Endodermal cell (in vitro differentiated cells): ENCODE results near the gene GCH1. TPM values are rescaled to one million over a fixed set of nuclear protein-coding genes. Genes with fewer than 3 reads are reported as not detected.
"Not testable (repeated sequence)": the region's sequence is repeated elsewhere in the genome, so short reads cannot be mapped to it uniquely, and the experiment has no call there.

Source experiments
- DNase-seq: peaks from one replicate; pipeline ENCODE4 v3.0.0-alpha.2; 2017
- H3K27ac ChIP-seq: 2 replicates; pipeline ENCODE4 v1.5.1; 2013; ENCODE audit warnings: mild to moderate bottlenecking, low read depth, low read length, moderate library complexity
- H3K27me3 ChIP-seq: 2 replicates; pipeline ENCODE4 v1.6.1; 2013; ENCODE audit warnings: mild to moderate bottlenecking, low read length, moderate library complexity; ENCODE audit not compliant: insufficient read depth, control insufficient read depth, poor library complexity, severe bottlenecking
- H3K36me3 ChIP-seq: 2 replicates; pipeline ENCODE4 v1.7.0; 2013; ENCODE audit warnings: mild to moderate bottlenecking, low read length, moderate library complexity; ENCODE audit not compliant: control insufficient read depth, insufficient read depth
- H3K4me1 ChIP-seq: one replicate; pipeline ENCODE4 v1.7.0; 2013; ENCODE audit warnings: low read length; ENCODE audit not compliant: control insufficient read depth, insufficient read depth
- H3K4me3 ChIP-seq: 2 replicates; pipeline ENCODE4 v1.5.1; 2013; ENCODE audit warnings: mild to moderate bottlenecking, low read length, moderate library complexity
- H3K9ac ChIP-seq: 2 replicates; pipeline ENCODE4 v1.6.1; 2013; ENCODE audit warnings: mild to moderate bottlenecking, low read length, moderate library complexity; ENCODE audit not compliant: poor library complexity, severe bottlenecking; ENCODE audit errors: extremely low read depth
- H3K9me3 ChIP-seq: 2 replicates; pipeline ENCODE4 v1.6.1; 2013; ENCODE audit warnings: mild to moderate bottlenecking, low read length, moderate library complexity; ENCODE audit not compliant: control insufficient read depth
- H3K27ac Mint-ChIP-seq: 2 replicates; pipeline ENCODE4 v1.8.0; 2020; ENCODE audit warnings: mixed read lengths
- H3K27me3 Mint-ChIP-seq: 2 replicates; pipeline ENCODE4 v1.8.0; 2021; ENCODE audit warnings: mild to moderate bottlenecking, mixed read lengths; ENCODE audit not compliant: insufficient read depth
- H3K36me3 Mint-ChIP-seq: 2 replicates; pipeline ENCODE4 v1.8.0; 2020; ENCODE audit warnings: low read depth, mixed read lengths
- H3K4me1 Mint-ChIP-seq: 2 replicates; pipeline ENCODE4 v1.8.0; 2020; ENCODE audit warnings: mixed read lengths
- H3K4me3 Mint-ChIP-seq: 2 replicates; pipeline ENCODE4 v1.8.0; 2020; ENCODE audit warnings: mild to moderate bottlenecking, moderate library complexity, mixed read lengths
- H3K9me3 Mint-ChIP-seq: 2 replicates; pipeline ENCODE4 v1.8.0; 2020; ENCODE audit warnings: mild to moderate bottlenecking, mixed read lengths
- WGBS, 2 experiments: methylation state at CpG; one replicate each; pipeline versions ENCODE4 v1.1.5 to v1.1.7; 2013; ENCODE audit warnings: missing lambda C conversion rate in 2 of 2, mixed read lengths in 1 of 2; ENCODE audit not compliant: insufficient coverage in 1 of 2, insufficient read length in 1 of 2; 5-methylcytosine and 5-hydroxymethylcytosine counted together
- total RNA-seq, 2 donors: library from RNA; stranded (reverse); fragmentation: NEBNext Ultra II Directional in 1 of 2; extraction: Animal tissue kit (Norgen Biotek cat#: 25700) in 1 of 2; gene quantifications; 2 replicates in 1 of 2; 3 replicates in 1 of 2; pipeline ENCODE4 v1.2.1, GENCODE V29; 2021
- TF ChIP-seq, protein P1 (sequence below): fragments of 200-600 bp; sonication (generic); conservative IDR thresholded peaks from 2 replicates; pipeline ENCODE4 v1.5.0; 2021; ENCODE audit warnings: antibody characterized with exemption, mild to moderate bottlenecking

GCH1 gene
- total RNA-seq, 2 donors from 2014 or later = 18.3 to 18.7 TPM

DNA sequence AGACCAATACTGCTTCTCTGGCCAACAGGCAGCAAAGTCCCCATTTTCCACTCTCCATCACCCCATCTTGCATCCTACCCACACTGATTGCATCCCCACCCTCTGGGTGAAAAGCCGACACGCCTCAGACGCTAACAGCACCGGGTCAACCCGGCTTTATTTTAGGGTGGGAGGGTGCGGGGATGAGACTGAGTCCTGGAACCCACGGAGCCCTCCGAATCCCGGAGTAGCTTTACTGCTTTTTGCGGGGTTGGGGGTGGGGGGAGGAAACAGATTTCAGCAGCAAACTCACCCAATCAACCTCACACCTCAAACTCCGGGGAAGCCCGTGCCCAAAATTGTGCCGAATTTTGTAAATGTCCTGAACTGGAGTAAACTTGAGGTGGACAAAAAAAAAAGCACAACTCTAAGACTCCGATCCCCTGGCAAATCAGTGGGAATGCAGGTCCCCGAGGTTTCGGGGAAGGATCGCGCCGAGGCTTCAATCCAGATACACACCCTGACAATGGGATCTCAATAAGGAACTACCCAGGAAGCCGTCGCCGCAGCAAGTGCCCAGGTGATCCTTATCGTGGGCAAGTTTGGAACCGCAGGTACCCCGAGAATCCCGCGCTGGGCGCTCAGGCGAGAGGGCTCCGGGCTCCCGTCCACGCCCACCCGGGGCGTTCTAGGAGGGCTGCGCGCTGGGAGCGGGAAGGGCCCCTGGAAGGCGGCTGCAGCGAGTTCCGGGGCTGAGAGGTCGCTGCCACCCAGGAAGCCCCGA, 1.1 kb downstream of the GCH1 start:
- TF ChIP-seq, protein P1, sequence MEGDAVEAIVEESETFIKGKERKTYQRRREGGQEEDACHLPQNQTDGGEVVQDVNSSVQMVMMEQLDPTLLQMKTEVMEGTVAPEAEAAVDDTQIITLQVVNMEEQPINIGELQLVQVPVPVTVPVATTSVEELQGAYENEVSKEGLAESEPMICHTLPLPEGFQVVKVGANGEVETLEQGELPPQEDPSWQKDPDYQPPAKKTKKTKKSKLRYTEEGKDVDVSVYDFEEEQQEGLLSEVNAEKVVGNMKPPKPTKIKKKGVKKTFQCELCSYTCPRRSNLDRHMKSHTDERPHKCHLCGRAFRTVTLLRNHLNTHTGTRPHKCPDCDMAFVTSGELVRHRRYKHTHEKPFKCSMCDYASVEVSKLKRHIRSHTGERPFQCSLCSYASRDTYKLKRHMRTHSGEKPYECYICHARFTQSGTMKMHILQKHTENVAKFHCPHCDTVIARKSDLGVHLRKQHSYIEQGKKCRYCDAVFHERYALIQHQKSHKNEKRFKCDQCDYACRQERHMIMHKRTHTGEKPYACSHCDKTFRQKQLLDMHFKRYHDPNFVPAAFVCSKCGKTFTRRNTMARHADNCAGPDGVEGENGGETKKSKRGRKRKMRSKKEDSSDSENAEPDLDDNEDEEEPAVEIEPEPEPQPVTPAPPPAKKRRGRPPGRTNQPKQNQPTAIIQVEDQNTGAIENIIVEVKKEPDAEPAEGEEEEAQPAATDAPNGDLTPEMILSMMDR = no peak
- peak overlapping the region; percentile 67 for H3K9ac ChIP-seq
- H3K9me3 Mint-ChIP-seq = no peaks in the 10 kb centered on the region
- H3K36me3 Mint-ChIP-seq = no peaks in the 10 kb centered on the region
- DNase-seq = no peak
- H3K36me3 ChIP-seq = no peaks in the 10 kb centered on the region
- peak overlapping the region; percentile 95 for H3K4me3 ChIP-seq
- H3K4me3 Mint-ChIP-seq = peak overlapping the region; percentile 72
- H3K9me3 ChIP-seq = no peaks in the 10 kb centered on the region
- 3% methylated on average over 14 to 37 of the region's 42 CpGs for WGBS, 2 experiments
- H3K4me1 ChIP-seq = no peaks in the 10 kb centered on the region
- no peak overlapping the region for H3K27ac Mint-ChIP-seq
- H3K27ac ChIP-seq = no peak overlapping the region
- H3K27me3 ChIP-seq = peaks cover 30% of the 10 kb centered on the region
- H3K27me3 Mint-ChIP-seq = peaks cover 38% of the 10 kb centered on the region
- H3K4me1 Mint-ChIP-seq = peaks cover 9% of the 10 kb centered on the region

DNA sequence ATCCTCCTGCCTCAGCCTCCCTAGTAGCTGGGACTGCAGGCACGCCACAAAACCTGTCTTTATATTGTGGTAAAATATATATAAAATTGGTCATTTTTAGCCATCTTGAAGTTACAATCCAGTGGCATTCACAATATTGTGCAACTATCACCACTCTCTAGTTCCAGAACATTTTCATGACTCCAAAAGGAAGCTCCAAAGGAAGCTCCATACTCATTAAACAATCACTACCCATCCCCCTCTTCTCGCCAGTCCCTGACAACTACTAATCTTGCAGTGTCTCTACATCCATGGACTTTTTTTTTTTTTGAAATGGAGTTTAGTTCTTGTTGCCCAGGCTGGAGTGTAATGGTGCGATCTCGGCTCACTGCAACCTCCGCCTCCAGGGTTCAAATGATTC, 3.1 kb downstream of the GCH1 start:
- 96% methylated on average over 3 of the region's 5 CpGs; no CpG with 5 or more reads in 1 of the 2 experiments for WGBS, 2 experiments
- H3K27ac ChIP-seq = no peak overlapping the region
- TF ChIP-seq, protein P1 = no peak
- H3K27ac Mint-ChIP-seq = no peak overlapping the region
- H3K9me3 Mint-ChIP-seq = no peaks in the 10 kb centered on the region
- H3K9ac ChIP-seq = no peak overlapping the region
- peaks cover 9% of the 10 kb centered on the region for H3K4me1 Mint-ChIP-seq
- H3K36me3 ChIP-seq = no peaks in the 10 kb centered on the region
- H3K4me3 ChIP-seq = no peak overlapping the region
- H3K27me3 ChIP-seq = peaks cover 19% of the 10 kb centered on the region
- DNase-seq = no peak
- H3K4me3 Mint-ChIP-seq = no peak overlapping the region
- H3K27me3 Mint-ChIP-seq = peaks cover 23% of the 10 kb centered on the region
- H3K4me1 ChIP-seq = no peaks in the 10 kb centered on the region
- H3K36me3 Mint-ChIP-seq = no peaks in the 10 kb centered on the region
- H3K9me3 ChIP-seq = no peaks in the 10 kb centered on the region

DNA sequence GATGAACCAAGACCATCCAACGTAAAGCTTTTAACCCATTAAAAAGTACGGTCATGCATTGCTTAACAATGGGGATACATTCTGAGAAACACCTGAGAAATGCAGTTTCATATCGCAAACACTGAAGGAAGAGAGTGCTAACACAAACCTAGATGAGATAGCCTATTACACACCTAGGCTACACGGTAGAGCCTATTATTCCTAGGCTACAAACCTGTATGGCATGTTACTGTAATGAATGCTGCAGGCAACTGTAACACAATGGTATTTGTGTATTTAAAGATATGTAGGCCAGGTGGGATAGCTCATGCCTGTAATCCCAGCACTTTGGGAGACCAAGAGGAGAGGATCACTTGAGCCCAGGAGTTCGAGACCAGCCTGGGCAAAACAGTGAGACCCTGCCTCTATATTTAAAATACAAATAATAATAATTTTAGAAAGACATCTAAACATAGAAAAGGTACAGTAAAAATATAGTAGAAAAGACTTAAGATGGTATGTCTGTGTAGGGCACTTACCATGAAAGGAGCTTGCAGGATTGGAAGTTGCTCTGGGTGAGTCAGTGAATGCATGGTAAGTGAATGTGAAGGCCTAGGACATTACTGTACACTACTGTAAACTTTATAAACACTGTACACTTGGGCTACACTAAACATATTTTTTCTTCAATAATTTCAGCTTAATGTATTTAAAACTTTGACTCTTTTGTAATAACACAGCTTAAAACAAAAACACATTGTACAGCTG, 4.6 kb downstream of the GCH1 start:
- H3K36me3 ChIP-seq, H3K36me3 Mint-ChIP-seq, H3K9me3 Mint-ChIP-seq, H3K9me3 ChIP-seq, H3K4me1 Mint-ChIP-seq, H3K4me3 Mint-ChIP-seq, H3K4me1 ChIP-seq, DNase-seq, H3K4me3 ChIP-seq, H3K27ac ChIP-seq, H3K9ac ChIP-seq, H3K27ac Mint-ChIP-seq: not testable (repeated sequence)
- peaks cover 20% of the 10 kb centered on the region for H3K27me3 Mint-ChIP-seq
- peaks cover 19% of the 10 kb centered on the region for H3K27me3 ChIP-seq
- WGBS, 2 experiments = 81 to 86% methylated on average over 3 to 4 of the region's 5 CpGs
